ENCODE results near the gene CSF3R.

The CSF3R gene

GRCh38 chr1:36420409-36420808 is 62.3 kb downstream of the CSF3R start:
- no peak for DNase-seq (ENCODE audit: low read depth, low spot score)

- DNase-seq (ENCODE audit: low read depth, low spot score), result no peak
Observed at GRCh38 chr1:36419569-36419968, 63.1 kb downstream of the CSF3R start.

DNA sequence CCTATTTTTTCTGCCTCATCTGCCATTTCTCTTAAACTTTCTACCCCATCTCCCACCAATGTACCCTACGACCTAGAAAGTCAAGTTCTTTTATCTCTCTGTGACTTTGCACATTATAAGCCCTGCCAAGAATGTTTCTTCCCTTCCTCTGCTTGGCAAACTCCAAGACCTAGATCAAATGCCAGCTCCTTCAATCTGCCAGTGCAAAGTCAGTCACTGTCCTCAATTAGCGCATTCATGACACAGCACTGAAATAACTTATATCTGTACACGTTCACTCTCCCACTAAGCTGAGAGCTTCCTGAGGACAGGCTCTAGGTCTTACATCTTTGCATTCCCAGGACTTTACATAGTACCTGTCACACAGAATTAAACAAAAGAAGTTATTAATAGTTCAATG is 63.6 kb downstream of the CSF3R start:
- no peak for DNase-seq (ENCODE audit: low read depth, low spot score)

DNA sequence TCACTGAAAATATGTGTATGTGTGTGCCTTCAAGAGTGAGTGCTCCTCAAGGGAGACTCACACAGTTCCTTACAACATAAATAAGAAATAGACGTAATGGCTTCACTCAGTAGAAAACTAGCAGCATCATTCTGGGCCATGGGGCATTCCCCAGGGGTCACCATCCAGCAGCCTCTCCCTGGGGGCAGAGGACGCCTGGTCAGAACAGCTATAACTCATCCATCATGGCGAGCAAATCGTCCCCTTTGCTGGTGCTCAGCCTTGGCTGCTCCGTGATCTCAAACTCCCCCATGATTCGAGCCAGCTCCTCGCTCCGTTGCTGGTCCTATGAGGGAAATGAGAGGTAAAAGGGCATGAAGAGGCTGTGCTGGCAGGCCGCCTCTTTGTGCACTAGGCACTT is 64.8 kb downstream of the CSF3R start:
- DNase-seq (ENCODE audit: low read depth, low spot score), result no peak
